Measurements from ENCODE around the gene WASF3.
"Not testable (repeated sequence)": the region's sequence is repeated elsewhere in the genome, so short reads cannot be mapped to it uniquely, and the experiment has no call there.

The WASF3 gene

DNA sequence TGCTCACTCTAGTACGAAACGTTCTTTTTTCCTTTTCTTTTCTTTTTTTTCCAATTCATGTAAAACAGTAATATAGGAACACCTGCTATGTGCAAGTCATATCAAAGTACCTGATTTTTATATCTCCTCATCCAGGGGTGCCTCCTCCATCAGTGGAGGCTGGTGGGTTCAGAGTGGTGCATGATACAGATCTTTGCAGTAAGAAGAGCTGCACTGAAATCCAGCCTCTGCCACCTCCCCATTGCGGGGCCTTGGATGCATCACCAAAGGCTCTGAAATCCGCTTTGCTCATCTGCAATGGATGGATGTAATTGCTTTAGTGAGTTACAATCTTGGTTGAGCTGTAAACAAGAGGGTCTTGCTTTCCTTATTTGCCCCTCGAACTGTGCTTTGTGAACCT is 164.8 kb downstream of the WASF3 start:
- DNase-seq = no peak

GRCh38 chr13:26723620-26724019 is 166.1 kb downstream of the WASF3 start:
- DNase-seq = not testable (repeated sequence)

- DNase-seq = no peak
Observed at GRCh38 chr13:26726684-26727083, 169.2 kb downstream of the WASF3 start.

- no peak for DNase-seq
Observed at GRCh38 chr13:26727122-26727521, 169.6 kb downstream of the WASF3 start.

DNA sequence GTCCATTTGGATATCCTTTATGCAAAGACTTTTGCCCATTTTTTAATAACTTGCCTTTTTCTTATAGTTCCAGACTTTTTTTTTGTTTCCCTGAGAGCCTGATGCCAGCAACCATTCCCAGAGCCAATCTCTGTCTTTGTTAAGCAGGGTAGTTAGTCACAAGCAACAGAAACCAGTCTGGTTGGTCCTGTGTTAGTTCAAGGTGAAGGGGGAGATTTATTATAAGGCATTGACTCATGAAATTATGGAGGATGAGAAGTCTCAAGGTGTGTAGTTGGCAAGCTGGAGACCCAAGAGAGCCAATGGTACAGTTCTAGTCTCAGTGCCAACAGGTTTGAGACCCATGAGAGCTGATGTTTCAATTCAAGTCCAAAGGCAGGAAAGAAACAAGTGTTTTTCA is 170.2 kb downstream of the WASF3 start:
- no peak for DNase-seq

DNA sequence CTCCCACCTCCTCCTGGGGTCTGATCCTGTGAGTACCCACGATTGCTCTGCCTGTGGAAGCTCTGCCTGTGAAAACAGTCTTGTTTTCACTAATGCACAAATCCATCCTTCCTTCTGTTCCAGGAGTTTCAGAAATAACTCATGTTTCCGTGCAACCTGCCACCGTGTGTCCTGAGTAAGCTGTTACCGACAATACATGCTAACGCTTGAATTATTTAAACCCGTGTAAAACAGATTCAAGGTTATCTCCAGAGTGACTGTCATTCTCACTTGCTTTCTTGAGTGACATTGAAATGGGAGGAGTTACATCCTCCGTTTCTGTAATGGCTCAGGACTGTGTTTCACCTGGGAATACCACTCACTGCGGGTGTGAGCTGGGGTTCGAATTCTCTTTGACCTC is 178.2 kb downstream of the WASF3 start:
- no peak for DNase-seq

Measured in activated CD8-positive, alpha-beta memory T cell treated with anti-CD3 and anti-CD28 coated beads, Interleukin-2, amount 50 U/mL, for 4 hours (primary cell).